Activated naive CD4-positive, alpha-beta T cell treated with anti-CD3 and anti-CD28 coated beads, Interleukin-2, amount 50 U/mL, for 72 hours (primary cell): ENCODE results near the gene FSTL5. TPM values are rescaled to one million over a fixed set of nuclear protein-coding genes. Genes with fewer than 3 reads are reported as not detected.
A peak's percentile ranks its signal among the peaks of the same experiment; 100 is the strongest.
"Not testable (repeated sequence)": the region's sequence is repeated elsewhere in the genome, so short reads cannot be mapped to it uniquely, and the experiment has no call there.

ENCODE experiments used
- ATAC-seq, 2 donors: fragments of 150-1000 bp; cut with Tn5 transposase; 2 replicates each; pipeline ENCODE4 v1.10.0; 2021; ENCODE audit warnings: mild to moderate bottlenecking in 2 of 2, moderate library complexity in 2 of 2
- DNase-seq, 2 donors: peaks; one replicate each; pipeline ENCODE4 v3.0.0; 2021 to 2022; ENCODE audit warnings: low spot score in 2 of 2
- H3K27ac Mint-ChIP-seq, 2 donors: one replicate each; pipeline ENCODE4 v1.8.0; 2022; ENCODE audit warnings: mild to moderate bottlenecking in 2 of 2, mixed read lengths in 2 of 2
- H3K36me3 Mint-ChIP-seq, 2 donors: one replicate each; pipeline ENCODE4 v1.8.0; 2022; ENCODE audit warnings: mixed read lengths in 2 of 2
- H3K9me3 Mint-ChIP-seq, 2 donors: one replicate each; pipeline ENCODE4 v1.8.0; 2022; ENCODE audit warnings: mixed read lengths in 2 of 2
- total RNA-seq, 2 donors: library from RNA; stranded (reverse); gene quantifications; one replicate each; pipeline ENCODE4 v1.2.3, GENCODE V29; 2022

Gene FSTL5
- total RNA-seq: not detected

DNA sequence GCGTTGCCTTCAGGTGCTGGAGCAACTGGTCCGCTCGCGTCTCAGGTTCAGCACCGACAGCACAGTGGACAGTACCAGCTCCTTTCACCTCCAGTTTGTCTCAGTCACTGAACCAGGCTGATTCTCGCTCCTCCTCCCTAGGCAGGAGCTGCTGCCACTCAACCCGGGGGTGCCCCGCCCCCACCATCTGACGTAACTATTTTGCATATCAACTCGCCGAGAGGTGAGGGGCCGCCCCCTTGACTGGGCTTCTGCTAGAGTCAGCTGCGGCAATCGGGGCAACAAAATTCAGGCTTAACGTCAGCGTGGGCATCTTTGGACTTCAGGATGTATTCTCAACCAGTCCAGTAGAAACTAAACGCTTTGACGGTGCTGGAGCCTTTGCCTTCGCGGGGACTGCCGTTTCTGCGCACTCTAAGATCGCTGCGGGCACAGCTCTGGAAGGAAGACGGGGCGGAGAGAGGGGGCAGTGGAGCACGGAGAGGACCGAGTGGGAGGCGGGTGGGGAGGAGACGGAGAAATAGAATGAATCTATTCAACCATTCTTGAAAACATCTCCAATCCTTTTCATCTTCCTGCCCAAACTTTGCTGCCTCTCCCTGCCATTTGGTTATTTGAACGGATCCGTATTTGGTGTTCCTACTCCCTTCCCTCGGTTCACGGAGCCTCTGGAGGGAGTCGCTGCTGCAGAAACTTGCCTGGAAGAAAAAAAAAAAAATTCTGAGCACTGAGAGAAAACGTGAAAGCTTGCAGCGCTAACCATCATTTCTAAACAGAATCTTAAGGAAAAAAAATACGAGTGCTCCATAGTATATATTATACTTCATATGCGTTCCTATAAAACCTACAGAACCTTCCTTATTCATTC is at the start of gene FSTL5:
FSTL5 (minus strand) TSS at position 109 of the 868 bp plus-strand sequence. CDS start 52,604 bp downstream, outside the sequence.
- H3K36me3 Mint-ChIP-seq: peaks cover 0 to 4% of the 10 kb centered on the region in 2 donors
- H3K27ac Mint-ChIP-seq: no peak within 1 kb of the TSS
- no peaks in the 10 kb centered on the region for H3K9me3 Mint-ChIP-seq
- ATAC-seq (peak; percentile 64 to 84), DNase-seq (peak in 1 of 2 donors; percentile 27)

DNA sequence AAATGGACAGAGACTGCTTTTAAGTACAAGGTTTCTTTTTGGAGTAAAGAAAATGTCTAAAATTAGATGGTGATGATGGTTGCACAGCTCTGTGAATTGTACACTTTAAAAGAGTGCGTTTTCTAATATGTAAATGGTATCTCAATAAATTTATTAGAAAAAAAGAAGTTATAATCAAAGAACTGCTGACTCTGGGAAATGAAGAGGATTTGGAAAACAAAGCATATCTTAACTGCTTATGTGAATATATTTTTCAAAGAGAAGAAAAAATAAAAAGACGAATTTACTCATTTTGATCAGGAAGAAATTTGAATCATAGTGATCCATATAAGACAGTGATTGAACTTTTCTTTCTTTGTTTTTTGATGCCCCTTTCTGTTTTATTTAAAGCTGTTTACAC is 45.9 kb upstream of the FSTL5 start:
- DNase-seq: no peak
- no peak for ATAC-seq
- no peak overlapping the region for H3K27ac Mint-ChIP-seq
- H3K36me3 Mint-ChIP-seq: no peaks in the 10 kb centered on the region
- H3K9me3 Mint-ChIP-seq: peaks cover 0 to 6% of the 10 kb centered on the region in 2 donors

DNA sequence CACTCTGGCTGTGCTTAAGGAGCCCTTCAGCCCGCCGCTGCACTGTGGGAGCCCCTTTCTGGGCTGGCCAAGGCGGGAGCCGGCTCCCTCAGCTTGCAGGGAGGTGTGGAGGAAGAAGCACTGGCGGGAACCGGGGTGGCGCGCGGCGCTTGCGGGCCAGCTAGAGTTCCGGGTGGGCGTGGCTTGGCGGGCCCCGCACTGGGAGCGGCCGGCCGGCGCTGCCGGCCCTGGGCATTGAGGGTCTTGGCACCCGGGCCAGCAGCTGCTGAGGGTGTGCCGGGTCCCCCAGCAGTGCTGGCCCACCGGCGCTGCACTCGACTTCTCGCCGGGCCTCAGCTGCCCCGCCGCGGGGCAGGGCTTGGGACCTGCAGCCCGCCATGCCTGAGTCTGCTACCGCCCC is 39.7 kb upstream of the FSTL5 start:
- not testable (repeated sequence) for DNase-seq, H3K9me3 Mint-ChIP-seq, ATAC-seq, H3K36me3 Mint-ChIP-seq, H3K27ac Mint-ChIP-seq

DNA sequence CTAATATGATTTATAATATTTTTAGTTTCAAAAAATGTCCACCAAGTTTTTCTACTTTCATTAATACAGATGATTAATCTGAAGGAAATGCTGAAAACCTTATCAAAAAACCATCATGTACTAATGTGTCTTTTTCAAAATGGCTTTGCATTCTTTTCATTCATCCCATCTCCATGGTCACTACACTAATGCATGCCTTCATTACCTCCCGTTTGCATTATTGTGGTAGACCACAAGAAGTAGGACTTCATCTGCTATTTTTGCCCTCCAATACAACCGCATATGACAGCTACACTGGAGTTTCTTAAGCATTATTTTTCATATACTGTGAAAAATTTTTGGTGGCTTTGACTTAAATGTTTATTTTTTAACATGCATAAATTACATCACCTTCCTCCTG is 37.9 kb upstream of the FSTL5 start:
- DNase-seq (no peak), ATAC-seq (no peak)
- Mint-ChIP-seq H3K36me3 (no peaks in the 10 kb centered on the region), H3K27ac (no peak overlapping the region), H3K9me3 (peaks cover 2 to 6% of the 10 kb centered on the region in 2 donors)

DNA sequence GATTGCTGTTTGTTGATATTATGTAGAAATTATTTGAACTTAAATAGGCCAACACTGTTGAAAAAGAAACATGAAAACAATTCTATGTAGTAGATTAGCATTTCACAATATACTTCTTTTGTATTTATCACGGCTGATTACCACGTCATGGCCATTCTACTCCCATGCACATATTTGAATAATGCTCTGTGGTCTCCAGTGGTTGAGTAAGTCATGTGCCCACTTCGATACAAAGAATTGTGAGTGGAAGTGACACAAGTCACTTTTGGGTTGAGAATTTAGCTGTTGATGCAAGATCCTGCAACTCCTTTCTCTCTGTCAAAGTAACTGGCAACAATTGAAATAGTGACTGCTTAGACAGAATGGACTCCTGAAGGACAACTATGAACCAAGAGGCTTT is 6.7 kb upstream of the FSTL5 start:
- no peak for ATAC-seq
- H3K36me3 Mint-ChIP-seq: no peaks in the 10 kb centered on the region
- no peak overlapping the region for H3K27ac Mint-ChIP-seq
- no peak for DNase-seq
- no peaks in the 10 kb centered on the region for H3K9me3 Mint-ChIP-seq

DNA sequence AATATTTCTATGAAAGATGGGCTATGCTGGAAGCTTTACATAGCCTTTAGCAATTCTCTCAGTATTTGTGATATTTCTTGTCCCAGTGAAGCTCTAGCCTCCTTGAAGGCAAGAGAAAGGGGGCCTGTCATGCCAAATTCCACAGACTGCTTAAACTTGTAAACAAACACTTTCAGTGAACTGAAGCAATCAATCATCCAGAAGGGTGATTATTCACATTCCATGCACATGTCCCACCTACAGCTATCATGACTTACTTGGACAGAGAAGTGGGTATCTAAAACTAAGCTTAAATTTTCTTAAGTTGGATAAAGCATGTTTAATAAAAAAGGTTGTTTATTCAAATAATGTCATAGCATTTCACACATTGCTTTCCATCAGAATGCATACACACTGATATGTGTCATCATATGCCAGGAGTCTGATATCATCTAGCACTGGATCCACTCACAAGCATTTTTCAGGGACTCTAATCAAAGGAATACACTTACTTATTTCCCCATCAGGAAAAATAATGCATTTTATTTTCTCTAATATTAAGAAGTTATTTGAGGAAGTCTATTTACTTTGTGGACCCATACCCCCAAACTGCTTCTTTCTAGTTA is 1.2 kb upstream of the FSTL5 start:
- H3K36me3 Mint-ChIP-seq: peaks cover 0 to 4% of the 10 kb centered on the region in 2 donors

DNA sequence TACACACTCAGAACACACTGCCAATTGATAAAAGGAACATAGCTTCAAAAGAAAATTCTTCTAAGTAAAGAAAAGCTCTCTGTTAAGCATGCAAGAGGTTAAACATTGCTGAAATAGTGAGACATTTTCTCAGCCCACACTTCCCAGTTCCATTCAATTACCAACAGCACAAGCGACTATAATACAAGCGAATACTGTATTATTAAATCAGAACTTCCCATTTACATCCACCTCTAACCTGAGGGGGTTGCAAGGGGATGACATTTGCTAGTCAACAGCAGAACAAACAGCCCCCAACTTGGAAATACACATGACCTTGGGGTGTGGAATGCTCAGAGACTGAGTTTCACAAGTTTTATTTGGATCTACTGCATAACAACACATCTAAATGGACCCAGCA is 1.1 kb downstream of the FSTL5 start:
- ATAC-seq (no peak), DNase-seq (no peak)
- Mint-ChIP-seq H3K36me3 (peaks cover 0 to 4% of the 10 kb centered on the region in 2 donors), H3K9me3 (no peaks in the 10 kb centered on the region), H3K27ac (no peak overlapping the region)

More for the DNA sequence above, 1.2 kb upstream of the FSTL5 start:
- no peak for DNase-seq
- Mint-ChIP-seq H3K9me3 (no peaks in the 10 kb centered on the region), H3K27ac (no peak overlapping the region)
- no peak for ATAC-seq

DNA sequence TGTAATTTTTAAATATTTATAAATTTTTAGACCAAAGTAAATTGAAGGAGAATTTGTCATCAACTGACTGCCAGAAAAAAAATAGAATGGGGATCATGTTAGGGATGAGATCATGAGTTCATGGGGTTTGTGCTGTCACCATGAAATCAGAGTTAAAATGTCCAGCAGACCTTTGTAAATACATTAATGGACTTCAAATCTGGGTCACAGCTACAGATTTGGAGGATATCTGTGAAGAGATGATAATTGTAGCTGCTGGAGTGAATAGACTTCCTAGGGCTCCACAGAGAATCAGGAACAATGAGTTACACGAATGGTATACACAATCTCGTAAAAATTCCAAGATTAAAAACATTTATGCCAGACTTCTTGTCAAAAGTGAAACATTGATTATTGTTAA is 6.6 kb downstream of the FSTL5 start:
- ATAC-seq: no peak

DNA sequence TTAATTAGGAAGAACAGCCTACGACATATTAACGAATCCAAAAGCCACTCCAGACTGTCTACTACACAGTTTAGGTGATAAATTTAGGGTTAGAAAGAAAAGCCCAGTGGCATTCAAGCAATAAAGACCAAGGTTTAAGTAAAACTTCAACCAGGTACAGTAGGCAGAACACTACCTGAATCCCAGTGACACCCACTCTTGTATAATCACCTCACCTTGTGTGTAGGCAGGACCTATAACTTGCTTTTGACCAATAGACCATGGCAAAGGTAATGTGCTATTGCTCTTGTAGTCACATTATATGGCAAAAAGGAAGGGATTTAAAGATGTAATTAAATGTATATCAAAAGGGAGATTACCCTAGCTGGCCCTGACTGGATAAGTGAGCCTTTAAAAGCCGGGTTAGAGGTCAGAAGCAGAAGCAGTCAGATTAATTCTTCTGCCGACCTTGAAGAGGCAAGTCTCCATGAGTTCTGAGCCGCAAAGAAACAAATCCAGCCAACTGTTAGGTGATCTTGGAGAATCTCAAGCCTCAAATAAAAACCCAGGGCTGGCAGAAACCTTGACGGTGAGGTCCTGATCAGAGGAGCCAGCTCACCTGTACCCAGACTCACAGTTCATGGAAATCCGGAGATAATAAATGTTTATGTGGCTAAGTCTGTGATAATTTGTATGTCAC is 8.8 kb downstream of the FSTL5 start:
- Mint-ChIP-seq H3K36me3 (no peaks in the 10 kb centered on the region), H3K27ac (no peak overlapping the region), H3K9me3 (peaks cover 0 to 4% of the 10 kb centered on the region in 2 donors)
- ATAC-seq (no peak), DNase-seq (no peak)

More for the DNA sequence above, 6.6 kb downstream of the FSTL5 start:
- H3K9me3 Mint-ChIP-seq: peaks cover 0 to 4% of the 10 kb centered on the region in 2 donors
- H3K27ac Mint-ChIP-seq: no peak overlapping the region
- DNase-seq: no peak
- H3K36me3 Mint-ChIP-seq: no peaks in the 10 kb centered on the region

DNA sequence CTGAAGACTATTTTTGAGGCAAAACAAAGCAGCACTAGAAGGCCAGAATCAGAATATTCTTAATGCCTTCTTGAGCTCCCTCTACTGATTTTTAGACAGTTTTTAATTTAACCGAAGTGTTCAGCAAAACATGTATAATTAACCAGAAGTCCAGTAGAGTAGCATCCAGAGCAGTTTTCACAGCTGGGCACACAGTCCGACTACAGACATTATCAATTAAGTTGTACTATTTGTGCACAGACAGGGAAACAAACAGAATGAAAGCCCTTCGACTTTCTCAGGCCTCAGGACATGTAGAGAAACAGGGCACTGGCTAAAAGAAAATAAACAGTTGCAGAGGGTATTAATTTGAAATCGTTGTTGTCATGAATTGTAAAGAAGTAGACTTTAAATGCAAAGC is 11.9 kb downstream of the FSTL5 start:
- H3K27ac Mint-ChIP-seq: no peak overlapping the region
- no peaks in the 10 kb centered on the region for H3K36me3 Mint-ChIP-seq
- DNase-seq (no peak), ATAC-seq (no peak)
- H3K9me3 Mint-ChIP-seq: peaks cover 0 to 1% of the 10 kb centered on the region in 2 donors

DNA sequence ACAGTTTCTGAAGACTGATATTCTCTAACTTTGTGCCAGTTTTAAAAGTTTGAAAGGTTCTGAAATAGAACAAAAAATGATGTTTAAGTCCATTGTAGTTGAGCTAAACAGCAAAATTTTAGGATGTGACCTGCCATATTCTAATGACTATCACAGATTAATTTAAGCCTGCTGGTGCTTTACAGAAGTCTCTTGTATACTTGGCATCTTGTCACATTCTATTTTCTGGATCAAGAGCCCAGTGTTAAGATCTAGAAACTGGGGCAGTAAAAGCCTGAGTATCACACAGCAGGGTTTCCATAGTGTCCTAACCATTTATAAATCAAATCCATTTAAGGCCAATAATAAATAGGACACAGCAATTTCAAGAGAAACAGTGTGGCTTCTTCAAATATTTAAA is 12.4 kb downstream of the FSTL5 start:
- H3K27ac Mint-ChIP-seq: no peak overlapping the region
- DNase-seq (no peak), ATAC-seq (no peak)
- H3K9me3 Mint-ChIP-seq: no peaks in the 10 kb centered on the region
- H3K36me3 Mint-ChIP-seq: no peaks in the 10 kb centered on the region

DNA sequence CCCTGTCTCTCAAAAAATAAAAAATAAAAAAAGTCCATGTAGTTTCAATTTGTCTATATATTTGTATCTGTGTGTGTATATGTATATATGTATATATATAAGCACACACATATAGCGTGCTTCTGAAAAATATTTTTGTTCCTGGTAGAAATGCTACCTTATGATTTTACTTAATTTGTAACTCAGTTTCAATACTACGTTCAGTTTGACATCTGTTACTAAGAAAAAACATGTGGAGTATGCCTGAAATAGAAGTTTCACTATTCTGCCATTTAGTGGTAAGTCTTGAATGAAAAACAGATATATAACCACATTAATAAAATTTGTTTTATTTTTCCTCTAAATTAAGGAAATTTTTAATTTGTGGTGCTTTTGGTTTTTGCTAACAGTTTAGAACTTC is 14.2 kb downstream of the FSTL5 start:
- H3K27ac Mint-ChIP-seq: no peak overlapping the region
- no peak for ATAC-seq
- no peak for DNase-seq
- H3K36me3 Mint-ChIP-seq: no peaks in the 10 kb centered on the region
- no peaks in the 10 kb centered on the region for H3K9me3 Mint-ChIP-seq

DNA sequence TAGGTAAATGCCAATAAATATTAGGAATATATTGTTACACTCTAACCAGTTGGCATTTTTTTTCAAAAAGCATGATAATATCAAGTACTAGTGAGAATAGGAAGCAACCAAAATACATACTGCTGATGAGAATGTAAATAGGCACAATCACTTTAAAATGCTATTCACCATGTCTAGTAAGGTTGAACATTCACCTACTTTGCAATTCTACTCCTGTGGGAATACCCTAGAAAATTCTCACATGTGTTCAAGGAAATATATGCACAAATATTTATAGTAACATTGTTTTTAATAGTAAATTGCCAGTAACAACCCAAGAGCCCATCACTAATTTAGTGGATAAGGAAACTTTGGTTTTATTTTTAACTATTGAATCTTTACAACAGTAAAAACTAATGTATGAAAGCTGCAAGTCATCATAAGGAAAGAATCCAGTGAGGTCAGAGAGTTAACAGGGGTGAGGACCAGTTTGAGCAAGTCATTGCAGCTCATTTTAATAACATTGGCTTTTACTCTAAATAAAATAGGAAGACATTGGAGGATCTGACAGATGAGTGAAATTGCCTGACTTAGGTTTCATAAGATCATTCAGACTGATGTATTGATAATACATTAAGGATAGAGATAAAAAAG is 23.6 kb downstream of the FSTL5 start:
- H3K27ac Mint-ChIP-seq: no peak overlapping the region
- DNase-seq (no peak), ATAC-seq (no peak)
- no peaks in the 10 kb centered on the region for H3K36me3 Mint-ChIP-seq
- H3K9me3 Mint-ChIP-seq: peaks cover 7 to 33% of the 10 kb centered on the region in 2 donors

DNA sequence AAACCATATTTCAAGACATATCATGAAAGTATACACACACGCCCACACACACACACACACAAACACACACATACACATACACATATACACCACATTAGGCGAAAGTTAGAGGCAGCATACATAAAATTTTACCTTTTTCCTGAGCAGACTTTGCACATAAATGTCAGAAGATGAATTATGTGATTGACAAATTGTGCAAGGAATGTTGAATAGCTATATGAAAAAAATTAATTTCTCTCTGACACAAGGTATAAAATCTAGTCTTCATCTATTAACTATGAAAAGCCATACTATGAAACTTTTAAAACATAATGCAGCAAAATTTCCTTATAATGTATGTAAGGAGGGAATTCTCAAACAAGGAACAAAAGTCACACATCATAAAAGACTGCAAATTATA is 24.4 kb downstream of the FSTL5 start:
- Mint-ChIP-seq H3K27ac (no peak overlapping the region), H3K9me3 (peaks cover 7 to 33% of the 10 kb centered on the region in 2 donors)

DNA sequence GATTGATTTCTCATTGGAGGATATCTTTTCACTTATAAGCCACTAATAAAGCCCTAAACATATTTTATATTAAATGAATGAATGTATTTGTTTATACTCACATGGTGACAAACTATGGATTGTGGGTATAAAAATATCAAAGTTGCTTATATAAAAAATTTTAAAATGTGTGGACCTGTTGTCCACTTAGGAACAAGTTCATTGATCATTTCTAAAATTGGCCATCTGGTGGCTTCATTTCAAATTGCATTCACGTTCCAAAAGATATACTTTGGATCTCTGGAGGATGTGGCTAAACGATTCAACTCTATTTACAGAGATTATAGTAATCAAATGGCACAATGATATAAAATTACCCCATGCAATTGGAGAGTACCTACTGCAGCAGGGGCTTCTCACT is 32.5 kb downstream of the FSTL5 start:
- H3K27ac Mint-ChIP-seq: no peak overlapping the region
- peaks cover 7 to 10% of the 10 kb centered on the region in 2 donors for H3K9me3 Mint-ChIP-seq
- no peak for ATAC-seq
- DNase-seq: no peak
- H3K36me3 Mint-ChIP-seq: no peaks in the 10 kb centered on the region

More for the DNA sequence above, 24.4 kb downstream of the FSTL5 start:
- H3K36me3 Mint-ChIP-seq: no peaks in the 10 kb centered on the region
- ATAC-seq: no peak
- DNase-seq: no peak

DNA sequence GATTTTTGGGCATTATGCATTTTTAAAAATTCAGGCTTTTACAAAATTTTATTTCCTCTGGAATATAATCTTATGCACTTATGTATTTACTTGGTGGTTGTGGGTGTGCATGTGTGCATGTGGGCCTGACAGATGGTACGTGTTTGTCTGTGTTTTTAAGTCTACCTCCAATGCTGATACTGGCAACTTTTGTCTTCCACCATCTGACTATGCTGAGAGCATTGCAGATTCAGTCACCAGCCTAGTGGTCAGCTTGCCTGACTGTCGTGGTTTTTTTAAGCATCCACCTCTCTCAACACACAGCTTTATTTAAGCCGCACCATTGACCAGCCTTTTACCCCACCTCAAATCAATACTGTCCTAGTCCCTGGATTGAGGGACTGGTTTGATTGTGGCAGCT is 37.1 kb downstream of the FSTL5 start:
- no peaks in the 10 kb centered on the region for H3K36me3 Mint-ChIP-seq
- ATAC-seq (no peak), DNase-seq (no peak)
- no peaks in the 10 kb centered on the region for H3K9me3 Mint-ChIP-seq
- no peak overlapping the region for H3K27ac Mint-ChIP-seq

DNA sequence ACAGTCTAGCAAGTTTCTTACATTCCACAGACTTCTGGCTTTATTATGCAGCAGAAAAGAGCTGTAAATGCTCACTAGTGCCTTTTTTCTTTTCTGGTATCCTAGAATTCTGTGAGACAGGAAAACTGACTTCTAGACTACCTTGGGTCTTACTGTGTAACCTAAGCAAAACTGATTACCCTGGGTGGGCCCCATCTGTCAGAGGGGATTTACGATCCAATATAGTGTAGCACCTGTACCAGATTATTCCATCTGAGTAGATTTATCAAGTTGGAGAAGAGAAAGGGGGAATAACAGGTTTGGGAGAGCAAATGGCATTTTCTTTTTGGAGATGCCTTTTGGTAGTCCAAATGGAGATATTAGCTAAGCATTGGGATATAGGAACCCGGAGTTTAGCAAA is 46.7 kb downstream of the FSTL5 start:
- no peak overlapping the region for H3K27ac Mint-ChIP-seq
- H3K9me3 Mint-ChIP-seq: peaks cover 10 to 22% of the 10 kb centered on the region in 2 donors
- DNase-seq: no peak
- no peak for ATAC-seq
- no peaks in the 10 kb centered on the region for H3K36me3 Mint-ChIP-seq
